ENCODE results near the gene SH3RF3. TPM values are rescaled to one million over a fixed set of nuclear protein-coding genes. Genes with fewer than 3 reads are reported as not detected.

Gene SH3RF3
- total RNA-seq, 1 experiment from 2014 or later, result not detected

- RAD21 ChIA-PET (ENCODE audit: low non-redundant PET in 1 of 2, low total read pairs in 2 of 2, uncharacterized antibody in 2 of 2, unreplicated experiment in 2 of 2), result no interaction called here
These were observed 379.6 kb downstream of the SH3RF3 start for GRCh38 chr2:109508556-109508955.

GRCh38 chr2:109510136-109511028, 381.4 kb downstream of the SH3RF3 start:
- Histone ChIP-seq H2AFZ (ENCODE audit: low read depth, low read length, poor library complexity, severe bottlenecking) (no peak overlapping the region), H3K9me2 (ENCODE audit: insufficient read depth) (no peaks in the 10 kb centered on the region), H3K4me2 (ENCODE audit: low read length) (no peak overlapping the region), H3K4me1 (ENCODE audit: control insufficient read depth in 1 of 2, insufficient read depth in 2 of 2, low read length in 2 of 2) (no peaks in the 10 kb centered on the region), H3K79me2 (ENCODE audit: insufficient read depth, low read length) (no peaks in the 10 kb centered on the region), H3K9me3 (ENCODE audit: control insufficient read depth in 1 of 2, insufficient read depth in 1 of 2, low read depth in 1 of 2, low read length in 2 of 2) (no peaks in the 10 kb centered on the region), H3K27me3 (ENCODE audit: insufficient read depth, low read length) (no peaks in the 10 kb centered on the region), H3K4me3 (replicated peaks in 1 of 2; ENCODE audit: low read depth in 1 of 2, low read length in 2 of 2) (no peak overlapping the region), H4K20me1 (ENCODE audit: insufficient read depth) (no peaks in the 10 kb centered on the region), H3K36me3 (ENCODE audit: control insufficient read depth in 1 of 2, insufficient read depth in 2 of 2, low read length in 2 of 2) (no peaks in the 10 kb centered on the region), H3K27ac (ENCODE audit: low read depth, low read length) (no peak overlapping the region), H3K9ac (ENCODE audit: low read length) (no peak overlapping the region)
- TF ChIP-seq CEBPB (IDR thresholded peaks at IDR 0.05; ENCODE audit: low read depth) (no peak), POLR2AphosphoS5 (IDR thresholded peaks at IDR 0.05; ENCODE audit: low read depth, low read length) (no peak), TCF7L2 (IDR thresholded peaks at IDR 0.05; ENCODE audit: borderline replicate concordance, extremely low read depth, insufficient read depth, insufficient read length) (no peak), CTCF (IDR thresholded peaks at IDR 0.05 in 2 of 3, conservative IDR thresholded peaks at IDR 0.05 in 1 of 3; ENCODE audit: borderline replicate concordance in 1 of 3, insufficient read depth in 1 of 3, low read depth in 2 of 3, low read length in 2 of 3) (peak; percentile 91 to 95 (median 94)), YY1 (IDR thresholded peaks at IDR 0.05; ENCODE audit: extremely low read depth, insufficient replicate concordance, low read depth, low read length) (no peak), REST (IDR thresholded peaks at IDR 0.05; ENCODE audit: low read depth) (no peak), RAD21 (IDR thresholded peaks at IDR 0.05; ENCODE audit: low read depth) (peak; percentile 93)
- DNase-seq (ENCODE audit: low read depth, low spot score) (peak; percentile 50), ATAC-seq (peak; percentile 93)
- CTCF ChIA-PET, result interaction anchor here (0.6 to 2.4 kb wide), 11 partner anchors 8 to 818 kb away, joined by 3 to 19 read pairs (median 4); no protein-coding TSS in a partner anchor
- RAD21 ChIA-PET (ENCODE audit: low non-redundant PET in 1 of 2, low total read pairs in 2 of 2, uncharacterized antibody in 2 of 2, unreplicated experiment in 2 of 2), result interaction anchor here (0.8 to 1.4 kb wide), 3 partner anchors 61 to 383 kb away, joined by 4 to 6 read pairs (median 4); no protein-coding TSS in a partner anchor
- intact Hi-C loops (cut with micrococcal nuclease), result loop anchor here (1.0 to 5.0 kb wide), 3 partner anchors 249 to 653 kb away; no protein-coding TSS in a partner anchor
- BruUV-seq (replicated peaks), result no TSS peak
- POLR2A ChIA-PET, result no interaction called here

More at GRCh38 chr2:109508556-109508955, 379.6 kb downstream of the SH3RF3 start:
- no peaks in the 10 kb centered on the region for H3K9me2 ChIP-seq (ENCODE audit: insufficient read depth)
- H3K4me2 ChIP-seq (ENCODE audit: low read length), result no peak overlapping the region
- intact Hi-C loops (cut with micrococcal nuclease), result no loop called here
- ChIA-PET POLR2A (interaction anchor here (0.6 kb wide), 1 partner anchor 15 kb away, joined by 3 read pairs; no protein-coding TSS in a partner anchor), CTCF (interaction anchor here (2.4 kb wide), 1 partner anchor 381 kb away, joined by 19 read pairs; no protein-coding TSS in a partner anchor)
- no peak overlapping the region for H3K9ac ChIP-seq (ENCODE audit: low read length)
- H3K9me3 ChIP-seq (ENCODE audit: control insufficient read depth in 1 of 2, insufficient read depth in 1 of 2, low read depth in 1 of 2, low read length in 2 of 2), result no peaks in the 10 kb centered on the region
- H3K4me1 ChIP-seq (ENCODE audit: control insufficient read depth in 1 of 2, insufficient read depth in 2 of 2, low read length in 2 of 2), result no peaks in the 10 kb centered on the region
- H3K4me3 ChIP-seq (replicated peaks in 1 of 2; ENCODE audit: low read depth in 1 of 2, low read length in 2 of 2), result no peak overlapping the region
- H3K79me2 ChIP-seq (ENCODE audit: insufficient read depth, low read length), result no peaks in the 10 kb centered on the region
- no peaks in the 10 kb centered on the region for H3K36me3 ChIP-seq (ENCODE audit: control insufficient read depth in 1 of 2, insufficient read depth in 2 of 2, low read length in 2 of 2)
- no peaks in the 10 kb centered on the region for H4K20me1 ChIP-seq (ENCODE audit: insufficient read depth)
- H3K27me3 ChIP-seq (ENCODE audit: insufficient read depth, low read length), result no peaks in the 10 kb centered on the region
- ATAC-seq (no peak), DNase-seq (ENCODE audit: low read depth, low spot score) (no peak)
- H3K27ac ChIP-seq (ENCODE audit: low read depth, low read length), result no peak overlapping the region
- TF ChIP-seq MAX (IDR thresholded peaks at IDR 0.05) (no peak), TCF7L2 (IDR thresholded peaks at IDR 0.05; ENCODE audit: borderline replicate concordance, extremely low read depth, insufficient read depth, insufficient read length) (no peak), FOSL1 (IDR thresholded peaks at IDR 0.05; ENCODE audit: low read depth) (no peak), POLR2AphosphoS5 (IDR thresholded peaks at IDR 0.05; ENCODE audit: low read depth, low read length) (no peak), CEBPB (IDR thresholded peaks at IDR 0.05; ENCODE audit: low read depth) (no peak)
- no peak overlapping the region for H2AFZ ChIP-seq (ENCODE audit: low read depth, low read length, poor library complexity, severe bottlenecking)
- no TSS peak for BruUV-seq (replicated peaks)

All from HCT116 (cell line).